Fibroblast of lung (primary cell): ENCODE results near the gene RPL22. TPM values are rescaled to one million over a fixed set of nuclear protein-coding genes. Genes with fewer than 3 reads are reported as not detected.

Experiments used
- DNase-seq, 2 donors: peaks; one replicate each; pipeline versions ENCODE4 v3.0.0 to v3.0.0-alpha.2; 2010; ENCODE audit warnings: low read depth in 2 of 2
- H2AFZ ChIP-seq: 2 replicates; pipeline ENCODE4 v1.5.1; 2012; ENCODE audit warnings: low read length, control low read depth, inconsistent platforms
- H3K27ac ChIP-seq: 2 replicates; pipeline ENCODE4 v1.5.1; 2011; ENCODE audit warnings: low read length, control low read depth; ENCODE audit not compliant: insufficient read depth
- H3K27me3 ChIP-seq: 2 replicates; pipeline ENCODE4 v1.5.1; 2011; ENCODE audit warnings: mild to moderate bottlenecking, low read length; ENCODE audit not compliant: control insufficient read depth, insufficient read depth
- H3K36me3 ChIP-seq: 2 replicates; pipeline ENCODE4 v1.5.1; 2011; ENCODE audit warnings: low read length; ENCODE audit not compliant: control insufficient read depth, insufficient read depth
- H3K4me1 ChIP-seq: 2 replicates; pipeline ENCODE4 v1.5.1; 2011; ENCODE audit warnings: low read length; ENCODE audit not compliant: control insufficient read depth, insufficient read depth; ENCODE audit errors: extremely low read depth
- H3K4me2 ChIP-seq: 2 replicates; pipeline ENCODE4 v1.5.1; 2011; ENCODE audit warnings: low read length, control low read depth; ENCODE audit not compliant: insufficient read depth; ENCODE audit errors: extremely low read depth
- H3K4me3 ChIP-seq, 4 experiments: fragments of 200-600 bp in 1 of 4; sonication (generic) in 1 of 4; replicated peaks in 1 of 4; 2 replicates each; pipeline ENCODE4 v1.5.1; 2011 to 2016; ENCODE audit warnings: low read length in 4 of 4, low read depth in 3 of 4, mild to moderate bottlenecking in 3 of 4, control low read depth in 2 of 4, inconsistent platforms in 1 of 4, mixed read lengths in 1 of 4; ENCODE audit not compliant: insufficient read depth in 1 of 4; ENCODE audit errors: control extremely low read depth in 1 of 4
- H3K79me2 ChIP-seq: 2 replicates; pipeline ENCODE4 v1.5.1; 2012; ENCODE audit warnings: mild to moderate bottlenecking, low read length, inconsistent platforms; ENCODE audit not compliant: control insufficient read depth, insufficient read depth
- H3K9ac ChIP-seq: 2 replicates; pipeline ENCODE4 v1.5.1; 2011; ENCODE audit warnings: mild to moderate bottlenecking, low read length, control low read depth; ENCODE audit not compliant: insufficient read depth
- H3K9me3 ChIP-seq: 2 replicates; pipeline ENCODE4 v1.5.1; 2012; ENCODE audit warnings: low read depth, low read length; ENCODE audit not compliant: control insufficient read depth, insufficient read depth
- H4K20me1 ChIP-seq: 2 replicates; pipeline ENCODE4 v1.5.1; 2011; ENCODE audit warnings: low read length; ENCODE audit not compliant: control insufficient read depth, insufficient read depth; ENCODE audit errors: extremely low read depth
- EZH2 ChIP-seq: IDR thresholded peaks from 2 replicates; pipeline ENCODE4 v1.5.1; 2012; ENCODE audit warnings: low read length, control low read depth, mild to moderate bottlenecking; ENCODE audit errors: missing control alignments
- polyA plus RNA-seq, 2 donors: library from polyadenylated mRNA; depleted of rRNA in 1 of 2; stranded (reverse) in 1 of 2; unstranded in 1 of 2; fragments of >200 nt; gene quantifications; 2 replicates each; pipeline ENCODE4 v1.2.1, GENCODE V29; 2011 to 2012; ENCODE audit warnings: missing spikeins in 1 of 2
- total RNA-seq: library from RNA; depleted of rRNA; stranded (reverse); fragments of >200 nt; gene quantifications from 2 replicates; pipeline ENCODE4 v1.2.1, GENCODE V29; 2014
- TF ChIP-seq, protein P1 (sequence below), 2 donors: IDR thresholded peaks in 1 of 2; conservative IDR thresholded peaks in 1 of 2; 1 replicate in 1 of 2; 2 replicates in 1 of 2; pipeline ENCODE4 v1.5.1; 2011 to 2012; ENCODE audit warnings: low read length in 2 of 2, control low read depth in 1 of 2, inconsistent platforms in 1 of 2, low read depth in 1 of 2, mild to moderate bottlenecking in 1 of 2

Gene RPL22
- total and polyA plus RNA-seq, 2 donors (not counting 1 experiment from before 2014, with no cell fraction given) = 159 to 369 TPM

DNA sequence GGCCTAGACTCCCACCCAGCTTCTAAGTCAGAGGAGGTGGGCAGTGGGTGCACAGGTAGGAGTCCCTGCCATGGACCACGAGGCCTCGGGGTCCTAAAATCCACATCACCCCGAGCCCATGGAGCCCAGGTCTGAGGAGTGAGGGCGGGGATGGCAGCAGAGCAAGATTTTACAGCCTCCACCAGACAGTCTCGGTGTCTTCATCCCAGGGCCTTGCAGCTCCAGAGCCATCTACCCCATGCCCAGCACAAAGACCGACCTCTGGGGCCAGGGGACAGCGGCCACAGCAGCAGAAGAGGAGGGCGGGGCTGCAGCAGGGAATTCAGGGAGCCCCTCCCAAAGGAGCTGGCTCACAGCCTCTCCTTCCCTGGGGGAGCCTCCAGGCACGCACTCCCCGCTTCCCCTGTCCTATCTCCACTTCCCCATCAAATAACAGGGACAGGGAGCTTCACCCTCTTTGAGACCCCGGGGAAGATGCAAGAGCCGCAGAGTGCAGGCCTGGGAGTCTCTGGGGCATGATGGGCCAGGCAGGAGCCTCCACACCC, 33.9 kb downstream of the RPL22 start:
- TF ChIP-seq, protein P1, sequence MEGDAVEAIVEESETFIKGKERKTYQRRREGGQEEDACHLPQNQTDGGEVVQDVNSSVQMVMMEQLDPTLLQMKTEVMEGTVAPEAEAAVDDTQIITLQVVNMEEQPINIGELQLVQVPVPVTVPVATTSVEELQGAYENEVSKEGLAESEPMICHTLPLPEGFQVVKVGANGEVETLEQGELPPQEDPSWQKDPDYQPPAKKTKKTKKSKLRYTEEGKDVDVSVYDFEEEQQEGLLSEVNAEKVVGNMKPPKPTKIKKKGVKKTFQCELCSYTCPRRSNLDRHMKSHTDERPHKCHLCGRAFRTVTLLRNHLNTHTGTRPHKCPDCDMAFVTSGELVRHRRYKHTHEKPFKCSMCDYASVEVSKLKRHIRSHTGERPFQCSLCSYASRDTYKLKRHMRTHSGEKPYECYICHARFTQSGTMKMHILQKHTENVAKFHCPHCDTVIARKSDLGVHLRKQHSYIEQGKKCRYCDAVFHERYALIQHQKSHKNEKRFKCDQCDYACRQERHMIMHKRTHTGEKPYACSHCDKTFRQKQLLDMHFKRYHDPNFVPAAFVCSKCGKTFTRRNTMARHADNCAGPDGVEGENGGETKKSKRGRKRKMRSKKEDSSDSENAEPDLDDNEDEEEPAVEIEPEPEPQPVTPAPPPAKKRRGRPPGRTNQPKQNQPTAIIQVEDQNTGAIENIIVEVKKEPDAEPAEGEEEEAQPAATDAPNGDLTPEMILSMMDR (conservative IDR thresholded peaks at IDR 0.05 in 1 of 2, IDR thresholded peaks at IDR 0.05 in 1 of 2; ENCODE audit: low read depth in 1 of 2, low read length in 2 of 2) = no peak
- no peak for TF ChIP-seq EZH2
- no peak overlapping the region for H3K27ac ChIP-seq
- H2AFZ ChIP-seq = no peak overlapping the region

DNA sequence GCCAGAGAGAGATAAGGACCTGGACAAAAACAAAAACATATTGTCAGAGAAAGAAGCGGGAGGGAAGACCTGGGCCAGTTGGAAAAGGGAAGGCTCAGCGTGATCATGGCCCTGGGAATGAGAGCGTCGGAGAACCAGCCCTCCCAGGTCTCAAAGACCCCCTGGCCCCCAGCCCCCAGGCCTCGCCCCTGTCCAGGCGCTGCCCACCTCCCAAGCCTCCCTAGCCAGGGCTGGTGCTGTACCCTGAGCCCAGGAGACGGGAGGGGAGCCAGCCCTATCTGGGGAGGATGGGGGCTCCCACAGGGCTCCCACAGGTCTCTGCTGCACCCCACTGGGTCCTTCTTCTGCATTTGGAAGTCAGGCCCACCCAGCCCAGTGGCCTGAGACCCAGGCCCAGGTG, 34.4 kb downstream of the RPL22 start:
- Histone ChIP-seq H3K79me2 (no peaks in the 10 kb centered on the region), H3K27me3 (no peaks in the 10 kb centered on the region)
- no peak for TF ChIP-seq EZH2
- TF ChIP-seq, protein P1 (conservative IDR thresholded peaks at IDR 0.05 in 1 of 2, IDR thresholded peaks at IDR 0.05 in 1 of 2; ENCODE audit: low read depth in 1 of 2, low read length in 2 of 2) = no peak

More for the DNA sequence above, 33.9 kb downstream of the RPL22 start:
- Histone ChIP-seq H4K20me1 (no peaks in the 10 kb centered on the region), H3K27me3 (no peaks in the 10 kb centered on the region), H3K9ac (no peak overlapping the region), H3K4me2 (no peak overlapping the region), H3K9me3 (no peaks in the 10 kb centered on the region), H3K4me1 (no peaks in the 10 kb centered on the region), H3K4me3 (no peak overlapping the region), H3K79me2 (no peaks in the 10 kb centered on the region), H3K36me3 (no peaks in the 10 kb centered on the region)
- DNase-seq = no peak

DNA sequence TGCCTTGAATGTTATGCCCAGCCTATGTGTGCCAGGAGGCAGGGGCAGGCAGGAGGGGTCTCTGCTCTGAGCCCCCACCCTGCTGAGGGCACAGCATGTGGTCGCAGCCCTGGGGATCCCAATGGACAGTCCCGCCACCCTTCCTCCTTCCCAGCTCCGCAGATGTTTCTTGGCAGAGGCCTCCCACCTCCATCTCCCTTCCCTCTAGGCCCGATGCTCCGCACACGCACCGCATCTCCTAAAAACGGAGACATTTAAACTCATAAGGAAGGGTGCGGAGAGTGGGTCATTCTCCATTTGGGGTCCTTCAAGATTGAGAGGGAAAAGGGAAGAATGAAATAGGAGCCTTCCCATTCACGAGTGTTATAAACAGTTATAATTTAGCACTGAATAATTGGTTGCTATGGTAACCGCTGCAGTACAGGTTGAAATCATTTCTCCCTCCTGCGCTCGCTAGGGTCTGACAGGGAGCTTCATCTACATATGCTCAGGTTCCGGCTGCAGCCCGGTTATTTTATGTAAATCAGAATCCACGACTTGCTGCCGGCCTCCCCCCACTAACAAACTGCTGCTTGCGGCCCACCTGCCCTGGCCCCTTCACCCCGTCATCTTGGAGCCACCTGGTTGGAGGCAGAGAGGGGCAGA, 35.3 kb downstream of the RPL22 start:
- no peaks in the 10 kb centered on the region for H3K27me3 ChIP-seq
- no peak overlapping the region for H2AFZ ChIP-seq
- H3K79me2 ChIP-seq = no peaks in the 10 kb centered on the region
- H3K36me3 ChIP-seq = no peaks in the 10 kb centered on the region
- H3K4me1 ChIP-seq = no peaks in the 10 kb centered on the region
- no peak overlapping the region for H3K4me3 ChIP-seq
- no peak overlapping the region for H3K4me2 ChIP-seq
- H3K9me3 ChIP-seq = no peaks in the 10 kb centered on the region
- no peak for DNase-seq
- H4K20me1 ChIP-seq = no peaks in the 10 kb centered on the region
- TF ChIP-seq, protein P1 (conservative IDR thresholded peaks at IDR 0.05 in 1 of 2, IDR thresholded peaks at IDR 0.05 in 1 of 2; ENCODE audit: low read depth in 1 of 2, low read length in 2 of 2) = no peak
- H3K27ac ChIP-seq = no peak overlapping the region
- no peak overlapping the region for H3K9ac ChIP-seq

More for the DNA sequence above, 34.4 kb downstream of the RPL22 start:
- Histone ChIP-seq H3K9ac (no peak overlapping the region), H3K4me3 (no peak overlapping the region), H4K20me1 (no peaks in the 10 kb centered on the region), H3K4me2 (no peak overlapping the region), H3K9me3 (no peaks in the 10 kb centered on the region), H2AFZ (no peak overlapping the region), H3K4me1 (no peaks in the 10 kb centered on the region), H3K36me3 (no peaks in the 10 kb centered on the region), H3K27ac (no peak overlapping the region)
- no peak for DNase-seq
